T-helper 1 cell treated with Interleukin-12 subunit alpha and Interleukin-12 subunit beta and Interleukin-4 antibody, amounts not matched to agents 30 ng/mL and 1 ng/mL, for 36 hours (primary cell): Measurements from ENCODE around the gene C9orf57. TPM values are rescaled to one million over a fixed set of nuclear protein-coding genes. Genes with fewer than 3 reads are reported as not detected.
"Not testable (repeated sequence)": the region's sequence is repeated elsewhere in the genome, so short reads cannot be mapped to it uniquely, and the experiment has no call there.

ENCODE experiments used
- intact Hi-C: fragments of 100-400 bp; cut with micrococcal nuclease; formaldehyde crosslinking; loops from one replicate; pipeline ENCODE4 v1.15.1; 2024
- total RNA-seq: library from RNA; stranded (reverse); gene quantifications from 2 replicates; pipeline ENCODE4 v1.2.3, GENCODE V29; 2022

C9orf57 gene
- total RNA-seq, 1 donor from 2014 or later: not detected

- intact Hi-C loops: loop anchor here (1.0 kb wide), 6 partner anchors 168 to 741 kb away; no protein-coding TSS in a partner anchor
These were observed 34.5 kb downstream of the C9orf57 start for GRCh38 chr9:72025906-72026305.

- intact Hi-C loops: no loop called here
These were observed 36.8 kb downstream of the C9orf57 start for GRCh38 chr9:72023596-72023995.

- intact Hi-C loops: no loop called here
These were observed 37.6 kb downstream of the C9orf57 start for GRCh38 chr9:72022841-72023240.

- intact Hi-C loops: no loop called here
These were observed 47.1 kb downstream of the C9orf57 start for GRCh38 chr9:72013292-72013760.

- intact Hi-C loops: no loop called here
These were observed 47.8 kb downstream of the C9orf57 start for GRCh38 chr9:72012646-72013045.

- intact Hi-C loops: not testable (repeated sequence)
These were observed 52.7 kb downstream of the C9orf57 start for GRCh38 chr9:72007726-72008125.

GRCh38 chr9:72006501-72006900, 53.9 kb downstream of the C9orf57 start:
- intact Hi-C loops: no loop called here

- intact Hi-C loops: no loop called here
These were observed 55.0 kb downstream of the C9orf57 start for GRCh38 chr9:72005451-72005850.

Other genes with a start within 250 kb of the C9orf57 start
- 27.5 and 29.0 TPM in 2 replicates for gene ABHD17B, start 149.4 kb downstream of the C9orf57 start, total RNA-seq
- gene C9orf85, start 149.0 kb downstream of the C9orf57 start, total RNA-seq: 9.2 and 10.7 TPM in 2 replicates
- 0.02 TPM in 1 of 2 replicates, not detected in the other for gene GDA, start 88.8 kb upstream of the C9orf57 start, total RNA-seq